Mucosa of gallbladder (tissue), 1 donor: ENCODE data around the gene SNAI3. TPM values are rescaled to one million over a fixed set of nuclear protein-coding genes. Genes with fewer than 3 reads are reported as not detected.
A peak's percentile ranks its signal among the peaks of the same experiment; 100 is the strongest.

Experiments used
- DNase-seq: peaks from one replicate; pipeline ENCODE4 v3.0.0-alpha.2; 2020; ENCODE audit warnings: low spot score
- total RNA-seq: library from RNA; stranded (reverse); gene quantifications from one replicate; pipeline ENCODE4 v1.2.1, GENCODE V29; 2021
- donor health status: DM: no; HTN: no; CAD: no.

Gene SNAI3
- total RNA-seq, 1 donor from 2014 or later, result 1.9 TPM

- DNase-seq, result peak; percentile 63
These were observed 34.9 kb downstream of the SNAI3 start for GRCh38 chr16:88651276-88651988.

GRCh38 chr16:88650749-88651275 is 35.5 kb downstream of the SNAI3 start, which contains the start of gene CYBA:
Gene CYBA (minus strand): TSS chr16:88651053. CDS start chr16:88651013, 40 bp downstream.
- DNase-seq, result peak; percentile 74

GRCh38 chr16:88649924-88650748 is 36.2 kb downstream of the SNAI3 start:
- DNase-seq, result no peak

- DNase-seq, result no peak
These were observed 36.9 kb downstream of the SNAI3 start for GRCh38 chr16:88649195-88649923.

GRCh38 chr16:88647178-88648070 is 38.9 kb downstream of the SNAI3 start:
- DNase-seq, result no peak

GRCh38 chr16:88646345-88647034 is 39.8 kb downstream of the SNAI3 start:
- no peak for DNase-seq

GRCh38 chr16:88645941-88646340 is 40.4 kb downstream of the SNAI3 start:
- no peak for DNase-seq

GRCh38 chr16:88645455-88645854 is 40.9 kb downstream of the SNAI3 start:
- no peak for DNase-seq

- DNase-seq, result no peak
These were observed 42.7 kb downstream of the SNAI3 start for GRCh38 chr16:88643644-88643932.

- DNase-seq, result no peak
These were observed 43.2 kb downstream of the SNAI3 start for GRCh38 chr16:88642881-88643643.

GRCh38 chr16:88640498-88641247 is 45.6 kb downstream of the SNAI3 start:
- no peak for DNase-seq

GRCh38 chr16:88640039-88640495 is 46.2 kb downstream of the SNAI3 start:
- no peak for DNase-seq

- no peak for DNase-seq
These were observed 46.9 kb downstream of the SNAI3 start for GRCh38 chr16:88639231-88640038.

- no peak for DNase-seq
These were observed 47.7 kb downstream of the SNAI3 start, which contains the start of gene IL17C for GRCh38 chr16:88638323-88639230. Gene IL17C (plus strand): TSS chr16:88638572. CDS start chr16:88638642, 70 bp downstream.

GRCh38 chr16:88636488-88637265 is 49.6 kb downstream of the SNAI3 start:
- no peak for DNase-seq

GRCh38 chr16:88635671-88636319 is 50.5 kb downstream of the SNAI3 start:
- no peak for DNase-seq
